ENCODE measurements around the gene SH3PXD2B. TPM values are rescaled to one million over a fixed set of nuclear protein-coding genes. Genes with fewer than 3 reads are reported as not detected.

The SH3PXD2B gene
- total and polyA plus RNA-seq, 2 of the 13 experiments (the other 11 are each of a cell fraction or from before 2014, with no cell fraction given), result 3.4 to 4.6 TPM

- TF ChIP-seq ARID4A (CRISPR knock-in tag; IDR thresholded peaks at IDR 0.05; ENCODE audit: borderline replicate concordance) (peak; percentile 73; the same call in 1 of the 2 replicates), MXD4 (CRISPR knock-in tag; IDR thresholded peaks at IDR 0.05) (peak; percentile 74), AGO1 (IDR thresholded peaks at IDR 0.05; ENCODE audit: low read depth, low read length, poor library complexity, severe bottlenecking) (no peak), GABPA (IDR thresholded peaks at IDR 0.05; ENCODE audit: low read depth, low read length) (no peak), GABPA (CRISPR knock-in tag; IDR thresholded peaks at IDR 0.05; ENCODE audit: low read depth) (peak; percentile 11; the same call in 1 of the 2 replicates), MTA1 (CRISPR knock-in tag; IDR thresholded peaks at IDR 0.05; ENCODE audit: borderline replicate concordance) (peak; percentile 33; the same call in 1 of the 2 replicates), SNAPC4 (CRISPR knock-in tag; IDR thresholded peaks at IDR 0.05) (0 out of 2 replicates have a peak, but pooled peaks have one; percentile 18), HNF1A (IDR thresholded peaks at IDR 0.05; ENCODE audit: low read depth) (peak; percentile 94), HNF1A (CRISPR knock-in tag; IDR thresholded peaks at IDR 0.05; ENCODE audit: borderline replicate concordance) (peak; percentile 97), ZNF724P (CRISPR knock-in tag; IDR thresholded peaks at IDR 0.05; ENCODE audit: borderline replicate concordance) (0 out of 2 replicates have a peak, but pooled peaks have one; percentile 64), PHF8 (CRISPR knock-in tag; IDR thresholded peaks at IDR 0.05) (peak; percentile 35; the same call in 1 of the 2 replicates)
Observed at GRCh38 chr5:172414531-172415361, 39.6 kb downstream of the SH3PXD2B start (continued).
